Thyroid gland (tissue), 4 donors: ENCODE data around the gene SLC1A5. TPM values are rescaled to one million over a fixed set of nuclear protein-coding genes. Genes with fewer than 3 reads are reported as not detected.
"Not testable (repeated sequence)": the region's sequence is repeated elsewhere in the genome, so short reads cannot be mapped to it uniquely, and the experiment has no call there.

Source experiments
- DNase-seq, 2 donors: peaks; one replicate each; pipeline ENCODE4 v3.0.0-alpha.2; 2019
- H3K27ac ChIP-seq, 3 donors: fragments of 200-600 bp; sonication (generic); 1 replicate in 2 of 3; 2 replicates in 1 of 3; pipeline ENCODE4 v1.5.1; 2016 to 2019; ENCODE audit warnings: mild to moderate bottlenecking in 1 of 3, moderate library complexity in 1 of 3
- H3K27me3 ChIP-seq: fragments of 200-600 bp; sonication (generic); one replicate; pipeline ENCODE4 v1.5.1; 2019
- H3K36me3 ChIP-seq, 2 donors: fragments of 200-600 bp; sonication (generic); one replicate each; pipeline ENCODE4 v1.5.1; 2016 to 2019
- H3K4me1 ChIP-seq, 2 donors: fragments of 200-600 bp; sonication (generic); one replicate each; pipeline ENCODE4 v1.5.1; 2017 to 2019
- H3K4me3 ChIP-seq, 3 donors: fragments of 200-600 bp; sonication (generic); replicated peaks in 1 of 3; 1 replicate in 2 of 3; 2 replicates in 1 of 3; pipeline ENCODE4 v1.5.1; 2016; ENCODE audit warnings: mild to moderate bottlenecking in 1 of 3
- H3K9me3 ChIP-seq: fragments of 200-600 bp; sonication (generic); one replicate; pipeline ENCODE4 v1.5.1; 2017
- CTCF ChIP-seq, 6 experiments: fragments of 200-600 bp in 3 of 6; fragments of 450-650 bp in 3 of 6; sonication (generic) in 3 of 6; IDR thresholded peaks; one replicate each; pipeline ENCODE4 v1.5.1; 2016 to 2019; ENCODE audit warnings: antibody characterized with exemption in 6 of 6, mild to moderate bottlenecking in 2 of 6, inconsistent platforms in 1 of 6, moderate library complexity in 1 of 6
- POLR2A ChIP-seq, 2 donors: fragments of 450-650 bp; IDR thresholded peaks; one replicate each; pipeline ENCODE4 v1.6.1; 2017; ENCODE audit warnings: antibody characterized with exemption in 2 of 2, mild to moderate bottlenecking in 2 of 2, moderate library complexity in 1 of 2
- WGBS, 2 donors: methylation state at CpG; one replicate each; pipeline ENCODE4 v1.1.5; 2017; 5-methylcytosine and 5-hydroxymethylcytosine counted together
- intact Hi-C: fragments of 100-400 bp; cut with DNase I; formaldehyde crosslinking; loops from one replicate; pipeline ENCODE4 v1.15.1; 2023
- total RNA-seq, 4 donors: library from RNA; depleted of rRNA; stranded (reverse); fragments of >200 nt; gene quantifications; one replicate each; pipeline ENCODE4 v1.2.3, GENCODE V29; 2016

Gene SLC1A5
- total RNA-seq, 4 donors from 2014 or later = 9.3 to 18.5 (median 11.8) TPM

DNA sequence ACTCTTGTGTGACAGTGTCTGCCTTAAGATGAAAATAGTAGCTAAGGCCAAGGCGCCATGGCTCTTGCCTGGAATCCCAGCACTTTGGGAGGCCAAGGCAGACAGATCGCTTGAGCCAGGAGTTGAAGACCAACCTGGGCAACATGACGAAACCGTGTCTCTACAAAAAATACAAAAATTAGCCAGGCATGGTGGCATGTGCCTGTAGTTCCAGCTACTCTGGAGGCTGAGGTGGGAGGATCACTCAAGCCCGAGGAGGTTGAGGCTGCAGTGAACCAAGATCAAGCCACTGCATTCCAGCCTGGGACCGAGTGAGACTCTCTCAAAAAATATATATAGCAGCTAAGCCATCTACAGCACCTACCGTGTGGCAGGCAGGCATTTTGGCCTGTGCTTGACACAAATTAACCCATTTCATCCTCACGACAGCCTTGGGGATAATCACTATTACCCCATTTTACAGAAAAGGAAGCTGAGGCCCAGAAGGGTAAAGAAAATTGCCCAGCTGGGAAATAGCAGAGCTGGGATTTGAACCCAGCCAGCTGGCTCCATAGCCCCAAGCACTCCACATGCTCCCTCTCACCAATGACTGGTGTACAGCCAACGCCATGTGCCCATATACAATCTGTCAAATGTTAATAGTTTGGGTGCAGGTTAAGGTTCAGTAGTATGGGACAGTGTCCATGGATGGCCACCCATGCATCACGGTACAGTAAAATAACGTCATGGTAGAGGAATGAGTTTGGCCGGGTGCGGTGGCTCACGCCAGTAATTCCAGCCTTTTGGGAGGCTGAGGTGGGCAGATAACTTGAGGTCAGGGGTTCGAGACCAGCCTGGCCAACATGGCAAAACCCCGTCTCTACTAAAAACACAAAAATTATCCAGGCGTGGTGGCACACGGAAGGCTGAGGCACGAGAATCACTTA lies 3.1 kb downstream of the SLC1A5 start:
- WGBS, 2 donors = 62 to 64% methylated on average over 19 of the region's 19 CpGs
- Histone ChIP-seq H3K27ac (peak overlapping the region in 2 of 3 donors; percentile 73 to 76), H3K9me3 (no peaks in the 10 kb centered on the region), H3K36me3 (no peaks in the 10 kb centered on the region), H3K4me3 (peak overlapping the region in 1 of 3 donors; percentile 6), H3K27me3 (no peaks in the 10 kb centered on the region), H3K4me1 (peaks cover 12 to 36% of the 10 kb centered on the region in 2 donors)
- TF ChIP-seq POLR2A (IDR thresholded peaks at IDR 0.05) (no peak), CTCF (IDR thresholded peaks at IDR 0.05) (no peak)
- no peak for DNase-seq
- intact Hi-C loops = no loop called here

- H3K4me3 ChIP-seq = peak overlapping the region in 1 of 3 donors; percentile 6
Measured at GRCh38 chr19:46784262-46785053, 3.9 kb downstream of the SLC1A5 start.

GRCh38 chr19:46783670-46784069 lies 4.7 kb downstream of the SLC1A5 start:
- TF ChIP-seq POLR2A (IDR thresholded peaks at IDR 0.05) (no peak), CTCF (IDR thresholded peaks at IDR 0.05) (no peak)
- peaks cover 12 to 36% of the 10 kb centered on the region in 2 donors for H3K4me1 ChIP-seq
- DNase-seq = peak in 1 of 2 donors; percentile 37
- intact Hi-C loops = no loop called here
- no peak overlapping the region for H3K4me3 ChIP-seq
- no peaks in the 10 kb centered on the region for H3K36me3 ChIP-seq
- no peak overlapping the region for H3K27ac ChIP-seq
- H3K27me3 ChIP-seq = no peaks in the 10 kb centered on the region
- H3K9me3 ChIP-seq = no peaks in the 10 kb centered on the region
- WGBS, 2 donors = 17 to 42% methylated on average over 2 of the region's 2 CpGs

More at GRCh38 chr19:46784262-46785053, 3.9 kb downstream of the SLC1A5 start:
- peak in 1 of 2 donors; percentile 18 for DNase-seq
- WGBS, 2 donors = 68 to 69% methylated on average over 17 of the region's 17 CpGs
- no peaks in the 10 kb centered on the region for H3K9me3 ChIP-seq
- H3K4me1 ChIP-seq = peaks cover 12 to 36% of the 10 kb centered on the region in 2 donors
- H3K36me3 ChIP-seq = no peaks in the 10 kb centered on the region
- peak overlapping the region in 1 of 3 donors; percentile 1 for H3K27ac ChIP-seq
- intact Hi-C loops = no loop called here
- TF ChIP-seq POLR2A (IDR thresholded peaks at IDR 0.05) (no peak), CTCF (IDR thresholded peaks at IDR 0.05) (no peak)
- no peaks in the 10 kb centered on the region for H3K27me3 ChIP-seq

DNA sequence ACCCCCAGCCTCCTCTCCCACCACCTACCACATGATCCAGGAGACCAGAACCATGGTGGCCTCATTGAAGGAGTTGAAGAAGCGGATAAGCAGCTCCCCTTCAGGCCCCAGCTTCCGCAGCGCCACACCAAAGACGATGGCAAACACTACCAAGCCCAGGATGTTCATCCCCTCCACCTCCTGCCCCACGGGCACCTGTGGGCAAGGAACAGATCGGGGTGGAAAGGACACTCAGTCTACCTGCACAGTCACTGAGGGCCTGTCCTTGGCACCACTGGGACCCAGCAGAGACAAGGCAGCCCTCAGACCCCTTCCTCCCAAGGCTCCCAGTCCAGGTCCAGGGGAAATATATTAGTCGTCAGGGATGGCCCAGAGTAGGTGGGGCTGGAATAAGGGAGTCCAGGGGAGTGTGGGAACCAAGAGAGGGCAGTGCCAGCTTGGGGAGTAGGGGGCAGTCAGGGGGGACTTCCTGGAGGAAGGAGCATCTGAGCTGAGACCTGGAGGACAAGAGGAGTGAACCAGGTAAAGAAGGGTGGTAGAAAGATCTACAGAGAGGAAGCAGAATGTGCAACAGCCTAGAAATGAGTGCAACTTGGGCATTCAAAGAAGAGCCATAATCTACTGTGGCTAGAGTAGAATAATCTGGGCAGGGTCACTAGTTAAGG lies 5.9 kb downstream of the SLC1A5 start:
- TF ChIP-seq POLR2A (IDR thresholded peaks at IDR 0.05) (no peak), CTCF (IDR thresholded peaks at IDR 0.05) (no peak)
- no peak for DNase-seq
- intact Hi-C loops = no loop called here
- Histone ChIP-seq H3K9me3 (no peaks in the 10 kb centered on the region), H3K36me3 (no peaks in the 10 kb centered on the region), H3K4me3 (no peak overlapping the region), H3K27me3 (no peaks in the 10 kb centered on the region), H3K27ac (no peak overlapping the region), H3K4me1 (peaks cover 8 to 27% of the 10 kb centered on the region in 2 donors)
- 91 to 95% methylated on average over 7 of the region's 7 CpGs for WGBS, 2 donors

- H3K4me3 ChIP-seq, H3K36me3 ChIP-seq, H3K27me3 ChIP-seq, intact Hi-C loops, DNase-seq, H3K9me3 ChIP-seq, H3K4me1 ChIP-seq, H3K27ac ChIP-seq: not testable (repeated sequence)
- WGBS, 2 donors = 84 to 89% methylated on average over 12 of the region's 12 CpGs
Measured at GRCh38 chr19:46777956-46778645, 10.3 kb downstream of the SLC1A5 start.
